ENCODE data around the gene SDK1.

GRCh38 chr7:4178916-4179687 is 878.0 kb downstream of the SDK1 start:
- TF ChIP-seq HDGF (IDR thresholded peaks at IDR 0.05; ENCODE audit: borderline replicate concordance) (no peak), FOXK2 (IDR thresholded peaks at IDR 0.05) (no peak), ELF4 (IDR thresholded peaks at IDR 0.05) (no peak)
